DND-41 (cell line): Measurements from ENCODE around the gene CD55.

Experiments used
- ATAC-seq: fragments of 200-7000 bp; cut with Tn5 transposase; 3 replicates; pipeline ENCODE4 v1.9.1; 2021; ENCODE audit warnings: low read depth; ENCODE audit not compliant: insufficient read depth
- DNase-seq: peaks from one replicate; pipeline ENCODE4 v3.0.0-alpha.2; 2020
- H2AFZ ChIP-seq: 2 replicates; pipeline ENCODE4 v1.6.0; 2012; ENCODE audit warnings: low read depth, low read length
- H3K27ac ChIP-seq: 2 replicates; pipeline ENCODE4 v1.5.1; 2012; ENCODE audit warnings: low read length, inconsistent platforms
- H3K27me3 ChIP-seq: fragments of 200-600 bp; sonication (generic); 2 replicates; pipeline ENCODE4 v1.6.0; 2012; ENCODE audit warnings: low read length, mild to moderate bottlenecking, inconsistent platforms; ENCODE audit not compliant: insufficient read depth, poor library complexity
- H3K36me3 ChIP-seq: 2 replicates; pipeline ENCODE4 v1.5.1; 2012; ENCODE audit warnings: low read length, inconsistent platforms; ENCODE audit not compliant: insufficient read depth
- H3K4me1 ChIP-seq: 2 replicates; pipeline ENCODE4 v1.5.1; 2012; ENCODE audit warnings: mild to moderate bottlenecking, low read length; ENCODE audit not compliant: insufficient read depth
- H3K4me2 ChIP-seq: 2 replicates; pipeline ENCODE4 v1.6.0; 2012; ENCODE audit warnings: mild to moderate bottlenecking, moderate library complexity, low read length, inconsistent platforms; ENCODE audit not compliant: insufficient read depth
- H3K4me3 ChIP-seq, 2 experiments: fragments of 200-600 bp in 1 of 2; shearing (Covaris generic) in 1 of 2; 2 replicates each; pipeline ENCODE4 v1.5.1; 2012 to 2016; ENCODE audit warnings: inconsistent platforms in 2 of 2, low read length in 2 of 2, mild to moderate bottlenecking in 2 of 2, low read depth in 1 of 2, moderate library complexity in 1 of 2
- H3K79me2 ChIP-seq: 2 replicates; pipeline ENCODE4 v1.6.0; 2012; ENCODE audit warnings: low read length, inconsistent platforms; ENCODE audit not compliant: insufficient read depth
- H3K9ac ChIP-seq: 2 replicates; pipeline ENCODE4 v1.6.0; 2012; ENCODE audit warnings: low read depth, mild to moderate bottlenecking, inconsistent platforms, low read length, moderate library complexity
- H3K9me3 ChIP-seq: 2 replicates; pipeline ENCODE4 v1.5.1; 2012; ENCODE audit warnings: low read length, moderate library complexity, mild to moderate bottlenecking, inconsistent platforms; ENCODE audit not compliant: insufficient read depth, severe bottlenecking
- H4K20me1 ChIP-seq: 2 replicates; pipeline ENCODE4 v1.6.0; 2012; ENCODE audit warnings: low read length; ENCODE audit not compliant: insufficient read depth
- EZH2 ChIP-seq: IDR thresholded peaks from 3 replicates; pipeline ENCODE4 v1.6.1; 2012; ENCODE audit warnings: borderline replicate concordance, low read depth, mild to moderate bottlenecking, moderate library complexity, low read length, inconsistent platforms; ENCODE audit not compliant: severe bottlenecking
- TF ChIP-seq, protein P1 (sequence below): IDR thresholded peaks from 2 replicates; pipeline ENCODE4 v1.5.1; 2012; ENCODE audit warnings: borderline replicate concordance, low read length, moderate library complexity, mild to moderate bottlenecking; ENCODE audit not compliant: poor library complexity, severe bottlenecking; ENCODE audit errors: extremely low read depth

The CD55 gene

GRCh38 chr1:207306023-207306422 is 15.5 kb upstream of the CD55 start:
- H3K27me3 ChIP-seq, result no peaks in the 10 kb centered on the region
- no peak overlapping the region for H3K9ac ChIP-seq
- H2AFZ ChIP-seq, result no peak overlapping the region
- H3K4me3 ChIP-seq, result no peak overlapping the region
- no peak overlapping the region for H3K27ac ChIP-seq
- peaks cover 6% of the 10 kb centered on the region; the same call in 1 of the 2 replicates for H3K4me1 ChIP-seq
- no peaks in the 10 kb centered on the region for H3K36me3 ChIP-seq
- no peaks in the 10 kb centered on the region for H3K9me3 ChIP-seq
- ATAC-seq (no peak), DNase-seq (no peak)
- no peak overlapping the region for H3K4me2 ChIP-seq
- H4K20me1 ChIP-seq, result no peaks in the 10 kb centered on the region
- H3K79me2 ChIP-seq, result no peaks in the 10 kb centered on the region
- TF ChIP-seq EZH2, result no peak
- TF ChIP-seq, protein P1, sequence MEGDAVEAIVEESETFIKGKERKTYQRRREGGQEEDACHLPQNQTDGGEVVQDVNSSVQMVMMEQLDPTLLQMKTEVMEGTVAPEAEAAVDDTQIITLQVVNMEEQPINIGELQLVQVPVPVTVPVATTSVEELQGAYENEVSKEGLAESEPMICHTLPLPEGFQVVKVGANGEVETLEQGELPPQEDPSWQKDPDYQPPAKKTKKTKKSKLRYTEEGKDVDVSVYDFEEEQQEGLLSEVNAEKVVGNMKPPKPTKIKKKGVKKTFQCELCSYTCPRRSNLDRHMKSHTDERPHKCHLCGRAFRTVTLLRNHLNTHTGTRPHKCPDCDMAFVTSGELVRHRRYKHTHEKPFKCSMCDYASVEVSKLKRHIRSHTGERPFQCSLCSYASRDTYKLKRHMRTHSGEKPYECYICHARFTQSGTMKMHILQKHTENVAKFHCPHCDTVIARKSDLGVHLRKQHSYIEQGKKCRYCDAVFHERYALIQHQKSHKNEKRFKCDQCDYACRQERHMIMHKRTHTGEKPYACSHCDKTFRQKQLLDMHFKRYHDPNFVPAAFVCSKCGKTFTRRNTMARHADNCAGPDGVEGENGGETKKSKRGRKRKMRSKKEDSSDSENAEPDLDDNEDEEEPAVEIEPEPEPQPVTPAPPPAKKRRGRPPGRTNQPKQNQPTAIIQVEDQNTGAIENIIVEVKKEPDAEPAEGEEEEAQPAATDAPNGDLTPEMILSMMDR, result no peak

DNA sequence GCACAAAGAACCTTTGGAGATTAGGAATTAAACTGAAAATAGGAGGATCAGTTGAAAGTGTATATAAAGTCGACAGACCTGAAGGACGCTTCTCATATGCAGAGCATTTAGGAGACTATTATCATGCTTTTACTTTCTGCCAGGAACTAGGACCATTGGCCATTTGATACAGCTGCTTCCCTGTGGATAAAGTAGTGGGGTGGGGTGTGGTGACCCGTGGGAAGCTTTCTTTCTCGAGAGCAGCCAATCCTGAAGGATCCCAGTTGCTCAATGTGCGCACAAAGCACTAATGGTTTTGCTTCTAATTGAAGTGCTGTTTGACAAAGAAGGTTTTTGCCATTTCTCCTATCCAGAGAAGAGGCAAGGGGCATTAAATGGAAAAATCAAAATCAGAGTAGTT is 14.9 kb upstream of the CD55 start:
- TF ChIP-seq, protein P1, result no peak
- TF ChIP-seq EZH2, result no peak
- Histone ChIP-seq H2AFZ (no peak overlapping the region), H3K9ac (no peak overlapping the region), H3K27me3 (no peaks in the 10 kb centered on the region), H3K4me1 (peaks cover 6% of the 10 kb centered on the region; the same call in 1 of the 2 replicates), H3K9me3 (no peaks in the 10 kb centered on the region), H3K4me3 (no peak overlapping the region), H3K4me2 (no peak overlapping the region), H3K27ac (no peak overlapping the region), H4K20me1 (no peaks in the 10 kb centered on the region), H3K36me3 (no peaks in the 10 kb centered on the region), H3K79me2 (no peaks in the 10 kb centered on the region)
- DNase-seq (no peak), ATAC-seq (no peak)

DNA sequence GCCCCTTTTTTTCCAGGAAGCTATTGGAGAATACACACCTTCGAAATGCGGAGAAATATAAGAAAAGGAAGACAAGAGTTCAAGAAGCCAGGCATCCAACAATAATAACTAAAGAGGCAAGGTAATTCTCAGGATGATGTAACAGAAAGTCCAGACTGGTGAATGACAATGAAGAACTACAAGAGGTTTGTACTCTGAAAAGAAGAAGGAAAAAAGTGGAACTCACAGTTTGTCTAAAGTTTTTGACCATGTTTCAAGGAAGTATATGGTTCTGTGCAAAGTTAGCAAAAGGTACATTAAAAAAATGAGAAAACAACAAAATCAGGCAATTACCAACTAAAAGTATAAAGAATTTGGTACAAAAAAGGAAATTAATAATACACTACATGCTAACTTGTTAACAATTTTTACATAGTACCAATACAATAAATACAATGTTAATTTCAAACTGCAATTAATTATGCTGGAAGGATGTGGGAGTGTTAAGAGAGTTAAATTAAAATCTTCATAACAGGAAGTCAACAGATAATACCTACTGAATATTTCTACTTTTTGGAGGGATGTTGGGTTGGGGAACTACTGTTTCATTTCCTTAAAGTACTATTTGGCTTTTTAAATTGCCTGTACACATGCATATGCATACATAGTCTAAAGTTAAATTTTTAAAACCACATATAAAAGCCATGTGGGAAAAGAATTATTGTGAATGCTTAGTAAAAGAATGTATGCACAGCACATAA is 12.9 kb upstream of the CD55 start:
- no peak overlapping the region for H3K4me3 ChIP-seq

More for the DNA sequence above, 12.9 kb upstream of the CD55 start:
- no peaks in the 10 kb centered on the region for H3K9me3 ChIP-seq
- no peak overlapping the region for H3K27ac ChIP-seq
- H3K4me2 ChIP-seq, result no peak overlapping the region
- no peaks in the 10 kb centered on the region for H3K36me3 ChIP-seq
- no peak overlapping the region for H3K9ac ChIP-seq
- ATAC-seq, result no peak
- no peak for TF ChIP-seq EZH2
- TF ChIP-seq, protein P1, result no peak
- no peaks in the 10 kb centered on the region for H3K27me3 ChIP-seq
- no peak for DNase-seq
- H4K20me1 ChIP-seq, result no peaks in the 10 kb centered on the region
- no peaks in the 10 kb centered on the region for H3K79me2 ChIP-seq
- no peak overlapping the region for H2AFZ ChIP-seq
- peaks cover 6% of the 10 kb centered on the region; the same call in 1 of the 2 replicates for H3K4me1 ChIP-seq
